Motor neuron (in vitro differentiated cells): ENCODE data around the gene ABCE1. TPM values are rescaled to one million over a fixed set of nuclear protein-coding genes. Genes with fewer than 3 reads are reported as not detected.

ENCODE experiments used
- ATAC-seq, 8 experiments: fragments of 200-7000 bp; cut with Tn5 transposase; replicated peaks in 6 of 8; 2 replicates each; pipeline ENCODE4 v1.8.0; 2021; ENCODE audit warnings: mild to moderate bottlenecking in 8 of 8, moderate library complexity in 8 of 8
- H3K27ac ChIP-seq, 2 donors: fragments of 250-450 bp; sonication (Bioruptor Pico); 2 replicates each; pipeline ENCODE4 v1.9.0; 2021; ENCODE audit warnings: antibody characterized with exemption in 2 of 2, mild to moderate bottlenecking in 2 of 2, moderate library complexity in 1 of 2
- H3K4me1 ChIP-seq, 2 donors: fragments of 250-450 bp; sonication (Bioruptor Pico); replicated peaks in 1 of 2; 2 replicates each; pipeline ENCODE4 v1.6.1; 2021; ENCODE audit warnings: antibody characterized with exemption in 2 of 2, mild to moderate bottlenecking in 2 of 2, moderate library complexity in 1 of 2
- H3K4me3 ChIP-seq, 5 donors: fragments of 250-450 bp; sonication (Bioruptor Pico); 2 replicates each; pipeline ENCODE4 v1.9.0; 2021; ENCODE audit warnings: antibody characterized with exemption in 5 of 5, mild to moderate bottlenecking in 5 of 5, moderate library complexity in 4 of 5
- WGBS, 10 experiments: fragments of 450-650 bp; shearing (Covaris generic); methylation state at CpG; one replicate each; pipeline ENCODE4 v1.0.0; 2022; 5-methylcytosine and 5-hydroxymethylcytosine counted together
- in situ Hi-C, 9 experiments: fragments of 400-800 bp; cut with MboI; loops; one replicate each; pipeline ENCODE4 v1.15.0; 2021; ENCODE audit warnings: low sequenced_read_pairs in 9 of 9, low pct_unique_long_range_greater_than_20kb in 2 of 9; ENCODE audit not compliant: unreplicated experiment in 9 of 9
- total RNA-seq, 8 experiments: library from RNA; unstranded; fragments of 300-600 nt; gene quantifications; 2 replicates each; pipeline versions ENCODE4 v1.2.3 to v1.2.4, GENCODE V29; 2022

The ABCE1 gene
- total RNA-seq, 8 experiments from 2014 or later = 61.4 to 117 (median 68.9) TPM

GRCh38 chr4:145168581-145169187 is 70.6 kb downstream of the ABCE1 start:
- WGBS, 10 experiments = 82 to 100% (median 92%) methylated on average over 1 to 2 of the region's 2 CpGs; no CpG with 5 or more reads in 2 of the 10 experiments
- Histone ChIP-seq H3K27ac (no peak overlapping the region), H3K4me1 (no peaks in the 10 kb centered on the region), H3K4me3 (no peak overlapping the region)
- in situ Hi-C loops = no loop called here
- ATAC-seq = no peak

- no peak overlapping the region for H3K27ac ChIP-seq
- H3K4me3 ChIP-seq = no peak overlapping the region
- peak in 1 of 8 experiments; percentile 78 for ATAC-seq
- WGBS, 10 experiments = 80 to 100% (median 100%) methylated on average over 1 of the region's 1 CpG; no CpG with 5 or more reads in 6 of the 10 experiments
- in situ Hi-C loops = no loop called here
- no peaks in the 10 kb centered on the region for H3K4me1 ChIP-seq
Measured at GRCh38 chr4:145170223-145170622, 72.1 kb downstream of the ABCE1 start.

- in situ Hi-C loops = no loop called here
- ATAC-seq = peak in 1 of 8 experiments; percentile 75
- no peak overlapping the region for H3K27ac ChIP-seq
- no peak overlapping the region for H3K4me3 ChIP-seq
- WGBS, 10 experiments = 80 to 100% (median 100%) methylated on average over 1 of the region's 1 CpG; no CpG with 5 or more reads in 2 of the 10 experiments
- peaks cover 0 to 1% of the 10 kb centered on the region in 2 donors for H3K4me1 ChIP-seq
Measured at GRCh38 chr4:145171911-145172310, 73.8 kb downstream of the ABCE1 start.

GRCh38 chr4:145176641-145177432 is 78.7 kb downstream of the ABCE1 start:
- Histone ChIP-seq H3K4me3 (peak overlapping the region in 1 of 5 donors; percentile 62), H3K27ac (no peak overlapping the region), H3K4me1 (peaks cover 0 to 12% of the 10 kb centered on the region in 2 donors)
- in situ Hi-C loops = no loop called here
- 71 to 100% (median 91%) methylated on average over 1 to 8 of the region's 9 CpGs for WGBS, 10 experiments
- no peak for ATAC-seq

- in situ Hi-C loops = no loop called here
Measured at GRCh38 chr4:145177511-145177905, 79.4 kb downstream of the ABCE1 start.

GRCh38 chr4:145177906-145178538 is 79.9 kb downstream of the ABCE1 start:
- in situ Hi-C loops = no loop called here

More at GRCh38 chr4:145177511-145177905, 79.4 kb downstream of the ABCE1 start:
- 0 to 93% (median 63%) methylated on average over 1 to 4 of the region's 4 CpGs; no CpG with 5 or more reads in 2 of the 10 experiments for WGBS, 10 experiments
- Histone ChIP-seq H3K27ac (no peak overlapping the region), H3K4me1 (peaks cover 0 to 12% of the 10 kb centered on the region in 2 donors), H3K4me3 (peak overlapping the region; percentile 62 to 90 (median 86))
- ATAC-seq = no peak

GRCh38 chr4:145178740-145179280 is 80.7 kb downstream of the ABCE1 start:
- WGBS, 10 experiments = 0 to 11% (median 0%) methylated on average over 1 to 4 of the region's 5 CpGs; no CpG with 5 or more reads in 1 of the 10 experiments

More at GRCh38 chr4:145177906-145178538, 79.9 kb downstream of the ABCE1 start:
- ATAC-seq = no peak
- peak overlapping the region; percentile 62 to 90 (median 86) for H3K4me3 ChIP-seq
- peaks cover 0 to 12% of the 10 kb centered on the region in 2 donors for H3K4me1 ChIP-seq
- 0 to 33% (median 13%) methylated on average over 1 to 9 of the region's 9 CpGs; no CpG with 5 or more reads in 1 of the 10 experiments for WGBS, 10 experiments
- H3K27ac ChIP-seq = no peak overlapping the region

More at GRCh38 chr4:145178740-145179280, 80.7 kb downstream of the ABCE1 start:
- Histone ChIP-seq H3K4me1 (peaks cover 0 to 12% of the 10 kb centered on the region in 2 donors), H3K4me3 (peak overlapping the region; percentile 62 to 90 (median 86)), H3K27ac (no peak overlapping the region)
- in situ Hi-C loops = no loop called here
- ATAC-seq = no peak

Other genes with a start within 250 kb of the ABCE1 start
- gene ANAPC10, start 115 bp upstream of the ABCE1 start, total RNA-seq = 10 to 100 TPM; 17.8 to 41.8 (median 24.5) TPM
- gene OTUD4, start 82.3 kb downstream of the ABCE1 start, total RNA-seq = 10 to 100 TPM; 17.4 to 52.4 (median 21.5) TPM